ENCODE data around the gene SPTBN5. TPM values are rescaled to one million over a fixed set of nuclear protein-coding genes. Genes with fewer than 3 reads are reported as not detected.
A peak's percentile ranks its signal among the peaks of the same experiment; 100 is the strongest.

SPTBN5 gene
- total and polyA plus RNA-seq, 11 donors = 0.31 to 5.6 (median 1.7) TPM

DNA sequence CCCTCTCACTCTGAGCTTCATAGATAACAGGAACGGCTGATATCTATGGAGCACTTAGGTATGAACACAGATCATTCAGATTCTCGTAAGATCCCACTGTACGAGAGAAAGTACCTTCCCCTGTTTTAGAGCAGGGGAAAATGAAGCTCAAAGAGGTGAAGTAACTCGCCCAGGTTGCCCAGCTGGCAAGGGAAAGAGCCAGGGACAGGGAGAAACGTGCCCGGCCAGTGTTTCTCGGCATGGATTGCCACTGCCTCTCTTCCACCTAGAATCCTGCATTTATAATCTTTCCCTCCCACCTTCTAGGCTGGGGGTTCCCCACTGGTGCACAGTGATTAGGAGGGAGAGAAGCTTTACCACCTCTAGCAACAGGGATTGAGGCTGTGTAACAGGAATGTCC, 39.5 kb upstream of the SPTBN5 start:
- Histone ChIP-seq H3K36me3 (peaks cover 0 to 23% (median 0%) of the 10 kb centered on the region in 9 donors), H3K4me3 (no peak overlapping the region), H3K4me1 (peaks cover 35 to 100% (median 91%) of the 10 kb centered on the region in 12 donors), H3K9me3 (no peaks in the 10 kb centered on the region), H3K27ac (peak overlapping the region; percentile 16 to 93 (median 69)), H3K27me3 (no peaks in the 10 kb centered on the region)
- ATAC-seq (no peak), DNase-seq (no peak)
- 35 to 60% (median 44%) methylated on average over 7 of the region's 7 CpGs for WGBS, 4 donors
- no peak for TF ChIP-seq POLR2A (IDR thresholded peaks at IDR 0.05)
- TF ChIP-seq, protein P1, sequence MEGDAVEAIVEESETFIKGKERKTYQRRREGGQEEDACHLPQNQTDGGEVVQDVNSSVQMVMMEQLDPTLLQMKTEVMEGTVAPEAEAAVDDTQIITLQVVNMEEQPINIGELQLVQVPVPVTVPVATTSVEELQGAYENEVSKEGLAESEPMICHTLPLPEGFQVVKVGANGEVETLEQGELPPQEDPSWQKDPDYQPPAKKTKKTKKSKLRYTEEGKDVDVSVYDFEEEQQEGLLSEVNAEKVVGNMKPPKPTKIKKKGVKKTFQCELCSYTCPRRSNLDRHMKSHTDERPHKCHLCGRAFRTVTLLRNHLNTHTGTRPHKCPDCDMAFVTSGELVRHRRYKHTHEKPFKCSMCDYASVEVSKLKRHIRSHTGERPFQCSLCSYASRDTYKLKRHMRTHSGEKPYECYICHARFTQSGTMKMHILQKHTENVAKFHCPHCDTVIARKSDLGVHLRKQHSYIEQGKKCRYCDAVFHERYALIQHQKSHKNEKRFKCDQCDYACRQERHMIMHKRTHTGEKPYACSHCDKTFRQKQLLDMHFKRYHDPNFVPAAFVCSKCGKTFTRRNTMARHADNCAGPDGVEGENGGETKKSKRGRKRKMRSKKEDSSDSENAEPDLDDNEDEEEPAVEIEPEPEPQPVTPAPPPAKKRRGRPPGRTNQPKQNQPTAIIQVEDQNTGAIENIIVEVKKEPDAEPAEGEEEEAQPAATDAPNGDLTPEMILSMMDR (IDR thresholded peaks at IDR 0.05) = no peak
- intact Hi-C loops (cut with DNase I) = loop anchor here in 4 of 10 donors (5.0 kb wide), 2 partner anchors 34 to 39 kb away; partner anchors contain the start of gene EHD4 (in 1 of the 4)

DNA sequence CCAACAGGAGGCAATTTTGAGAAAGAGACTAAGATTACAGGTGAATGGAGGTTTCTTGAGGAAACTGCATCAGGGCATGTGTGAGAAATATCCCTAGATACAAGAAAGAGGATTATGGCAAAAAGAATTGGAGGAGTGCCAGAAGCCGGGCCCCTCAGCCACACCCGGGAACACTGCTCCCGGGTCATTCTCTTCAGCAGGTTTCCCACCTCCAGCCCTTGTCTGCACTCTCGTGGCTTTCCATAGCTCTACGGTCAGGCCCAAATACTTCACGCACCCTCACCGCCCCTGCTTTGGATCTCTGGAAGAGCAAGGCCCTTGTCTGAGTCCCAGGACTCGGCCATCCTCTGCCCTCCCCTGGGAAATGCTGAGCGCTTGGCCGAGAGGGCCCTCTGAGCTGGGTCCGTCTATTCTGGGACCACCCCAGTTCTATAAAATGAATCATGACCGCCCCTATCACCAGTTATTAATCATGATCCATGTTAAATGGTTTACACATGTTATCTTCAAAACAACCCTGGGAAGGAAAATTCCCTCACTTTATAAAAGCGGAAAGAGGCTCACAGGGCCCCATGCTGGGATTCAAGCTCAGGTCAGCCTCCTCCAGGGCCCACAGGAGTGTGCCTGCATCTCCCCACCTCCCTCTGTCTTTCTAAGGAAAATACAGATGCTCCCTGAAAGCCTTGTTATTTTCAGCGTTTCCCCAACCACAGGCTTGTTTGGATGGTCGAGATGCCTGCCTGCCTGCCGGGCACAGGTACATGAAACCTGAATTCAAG, 38.8 kb upstream of the SPTBN5 start:
- TF ChIP-seq POLR2A (IDR thresholded peaks at IDR 0.05) = no peak
- TF ChIP-seq, protein P1 (IDR thresholded peaks at IDR 0.05) = no peak
- Histone ChIP-seq H3K36me3 (peaks cover 0 to 18% (median 0%) of the 10 kb centered on the region in 9 donors), H3K27me3 (no peaks in the 10 kb centered on the region), H3K9me3 (no peaks in the 10 kb centered on the region), H3K4me1 (peaks cover 36 to 100% (median 90%) of the 10 kb centered on the region in 12 donors), H3K27ac (peak overlapping the region in 11 of 12 donors; percentile 43 to 93 (median 69)), H3K4me3 (no peak overlapping the region)
- ATAC-seq (no peak), DNase-seq (peak in 1 of 5 donors; percentile 24)
- 44 to 55% (median 52%) methylated on average over 16 of the region's 16 CpGs for WGBS, 4 donors
- intact Hi-C loops (cut with DNase I) = loop anchor here in 4 of 10 donors (5.0 kb wide), 2 partner anchors 35 to 40 kb away; partner anchors contain the start of gene EHD4 (in 1 of the 4)

DNA sequence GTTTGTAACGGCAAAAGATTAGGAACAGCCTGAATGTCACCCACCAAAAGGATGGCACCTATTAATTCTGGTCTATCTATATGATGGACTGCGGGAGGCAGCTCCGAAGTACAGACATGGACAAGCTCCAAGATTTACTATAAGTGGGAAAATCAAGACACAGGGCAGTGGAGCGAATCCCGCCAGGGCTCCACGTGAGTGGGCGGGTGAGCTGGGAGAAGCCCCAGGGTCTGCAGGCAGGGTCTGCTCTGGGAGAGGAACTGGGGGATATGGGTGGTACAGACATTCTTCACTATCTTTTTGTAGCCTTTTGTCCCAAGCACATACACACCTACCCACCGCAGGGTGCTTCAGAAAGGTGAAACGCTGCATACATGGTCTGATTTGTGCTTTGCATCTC, 38.2 kb upstream of the SPTBN5 start:
- H3K9me3 ChIP-seq = no peaks in the 10 kb centered on the region
- WGBS, 4 donors = 91 to 97% (median 94%) methylated on average over 9 of the region's 9 CpGs
- H3K4me3 ChIP-seq = no peak overlapping the region
- no peak for TF ChIP-seq POLR2A (IDR thresholded peaks at IDR 0.05)
- TF ChIP-seq, protein P1 (IDR thresholded peaks at IDR 0.05) = no peak
- DNase-seq = no peak
- intact Hi-C loops (cut with DNase I) = loop anchor here in 4 of 10 donors (5.0 kb wide), 2 partner anchors 35 to 40 kb away; partner anchors contain the start of gene EHD4 (in 1 of the 4)
- peaks cover 42 to 100% (median 90%) of the 10 kb centered on the region in 12 donors for H3K4me1 ChIP-seq
- H3K27ac ChIP-seq = peak overlapping the region in 8 of 12 donors; percentile 43 to 93 (median 70)
- peaks cover 0 to 17% (median 0%) of the 10 kb centered on the region in 9 donors for H3K36me3 ChIP-seq
- ATAC-seq = no peak
- H3K27me3 ChIP-seq = no peaks in the 10 kb centered on the region

DNA sequence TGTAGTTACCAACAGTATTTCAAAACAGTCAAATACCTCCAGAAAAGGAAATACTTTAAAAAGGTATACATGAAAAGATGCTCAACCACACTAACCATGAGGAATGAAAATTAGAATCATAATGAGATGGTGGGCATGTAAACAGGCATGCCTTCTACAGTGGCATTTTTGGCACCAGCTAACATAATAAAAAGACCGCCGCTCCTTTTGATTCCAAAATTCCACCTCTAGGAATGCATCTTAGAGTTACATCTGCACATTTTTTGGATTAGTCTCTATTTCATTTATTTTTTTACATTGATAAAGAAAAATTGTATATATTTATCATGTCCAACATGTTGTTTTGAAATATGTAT, 37.0 kb upstream of the SPTBN5 start:
- Histone ChIP-seq H3K27ac (peak overlapping the region in 11 of 12 donors; percentile 65 to 87 (median 78)), H3K4me1 (peaks cover 50 to 100% (median 93%) of the 10 kb centered on the region in 12 donors)
- 71 to 86% (median 75%) methylated on average over 2 of the region's 2 CpGs for WGBS, 4 donors

More for the DNA sequence above, 37.0 kb upstream of the SPTBN5 start:
- TF ChIP-seq POLR2A (IDR thresholded peaks at IDR 0.05) = no peak
- TF ChIP-seq, protein P1 (IDR thresholded peaks at IDR 0.05) = no peak
- no peaks in the 10 kb centered on the region for H3K27me3 ChIP-seq
- H3K4me3 ChIP-seq = no peak overlapping the region
- DNase-seq (no peak), ATAC-seq (no peak)
- H3K9me3 ChIP-seq = no peaks in the 10 kb centered on the region
- peaks cover 0 to 21% (median 0%) of the 10 kb centered on the region in 9 donors for H3K36me3 ChIP-seq
- intact Hi-C loops (cut with DNase I) = loop anchor here in 4 of 10 donors (5.0 kb wide), 2 partner anchors 36 to 41 kb away; partner anchors contain the start of gene EHD4 (in 1 of the 4)

Data from heart left ventricle (tissue), 16 donors.